Measurements from ENCODE around the gene UNC50.

UNC50 gene, protein sequence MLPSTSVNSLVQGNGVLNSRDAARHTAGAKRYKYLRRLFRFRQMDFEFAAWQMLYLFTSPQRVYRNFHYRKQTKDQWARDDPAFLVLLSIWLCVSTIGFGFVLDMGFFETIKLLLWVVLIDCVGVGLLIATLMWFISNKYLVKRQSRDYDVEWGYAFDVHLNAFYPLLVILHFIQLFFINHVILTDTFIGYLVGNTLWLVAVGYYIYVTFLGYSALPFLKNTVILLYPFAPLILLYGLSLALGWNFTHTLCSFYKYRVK

DNA sequence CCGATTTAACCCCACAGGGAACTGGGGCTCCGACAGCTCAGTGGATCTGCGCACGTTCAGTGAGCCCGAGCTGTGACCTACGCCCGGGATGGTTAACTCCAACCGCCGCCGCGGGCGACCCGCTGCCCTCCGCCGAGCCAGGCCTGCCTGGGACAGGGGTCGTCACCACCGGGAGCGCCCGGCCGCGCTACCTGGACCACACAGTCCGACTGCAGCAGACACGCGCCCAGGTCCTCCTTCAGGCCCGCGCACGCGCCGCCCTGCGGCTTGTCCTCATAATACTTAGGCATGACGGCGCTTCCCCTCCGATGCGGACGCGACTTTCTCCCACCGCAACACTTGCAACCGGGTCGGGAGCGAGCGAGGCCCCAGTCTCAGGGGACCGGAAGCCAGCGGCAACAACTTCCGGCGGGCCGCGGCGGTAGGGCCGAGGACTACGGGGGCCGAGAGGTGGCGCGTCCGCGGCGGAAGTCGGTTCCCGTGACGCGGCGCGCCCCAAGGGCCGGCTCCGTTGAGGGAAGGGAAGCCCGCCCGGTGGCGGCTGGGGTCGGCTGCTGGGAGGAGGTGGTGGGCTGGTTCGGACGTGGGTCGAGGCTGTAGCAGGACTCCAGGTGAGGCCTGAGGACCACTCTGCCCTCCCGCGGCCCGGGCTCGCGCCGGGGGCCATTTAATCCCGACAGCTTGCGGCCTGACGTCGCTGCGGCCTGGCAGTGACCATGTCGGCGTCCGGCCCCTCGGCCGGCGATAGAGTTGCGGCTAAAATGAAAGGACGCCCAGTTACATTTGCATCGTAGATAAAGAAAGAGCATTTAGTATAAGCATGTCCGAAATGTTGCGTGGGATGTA is at the start of gene UNC50, which contains the start of gene COA5:
Gene UNC50, plus strand, starts transcription at position 474 of the 846 bp plus-strand sequence. CDS start 1,171 bp downstream, outside the sequence.
Gene COA5, minus strand, starts transcription at position 397 of the 846 bp plus-strand sequence. Its CDS starts 107 bp downstream, at position 290.
- peak; percentile 94 for DNase-seq

DNA sequence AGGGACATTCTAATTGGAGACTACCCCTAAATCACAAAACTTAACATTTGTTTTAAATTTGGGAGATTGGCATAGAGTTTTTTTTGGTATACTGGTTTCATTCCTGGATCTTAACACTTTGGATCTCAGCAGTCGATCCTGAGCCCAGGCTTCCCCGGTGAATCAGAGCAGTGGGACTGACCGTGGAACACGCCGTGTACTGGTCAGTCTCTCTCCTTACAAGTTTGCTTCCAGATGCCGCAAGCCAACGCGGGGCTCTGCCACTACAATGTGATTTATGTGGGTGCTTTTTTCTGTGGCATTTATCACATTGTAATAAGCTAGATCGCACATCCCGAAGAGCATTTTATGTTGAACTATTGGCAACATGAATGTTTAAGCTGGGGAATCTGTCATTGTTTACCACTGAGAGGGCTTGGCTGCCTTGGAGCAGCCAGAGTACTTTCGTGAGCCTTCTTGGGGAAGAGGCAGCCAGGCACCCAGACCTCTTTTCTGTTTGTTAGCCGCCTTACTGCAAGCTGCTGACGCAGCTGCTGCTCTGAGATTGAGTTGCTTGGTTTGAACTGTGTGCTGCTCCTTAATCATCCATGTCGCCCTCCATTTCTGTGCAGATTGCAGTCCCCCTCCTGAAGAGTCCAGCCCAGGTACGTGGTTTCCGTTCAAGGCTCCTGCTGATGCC is 49.4 kb upstream of the UNC50 start:
- no peak for DNase-seq

DNA sequence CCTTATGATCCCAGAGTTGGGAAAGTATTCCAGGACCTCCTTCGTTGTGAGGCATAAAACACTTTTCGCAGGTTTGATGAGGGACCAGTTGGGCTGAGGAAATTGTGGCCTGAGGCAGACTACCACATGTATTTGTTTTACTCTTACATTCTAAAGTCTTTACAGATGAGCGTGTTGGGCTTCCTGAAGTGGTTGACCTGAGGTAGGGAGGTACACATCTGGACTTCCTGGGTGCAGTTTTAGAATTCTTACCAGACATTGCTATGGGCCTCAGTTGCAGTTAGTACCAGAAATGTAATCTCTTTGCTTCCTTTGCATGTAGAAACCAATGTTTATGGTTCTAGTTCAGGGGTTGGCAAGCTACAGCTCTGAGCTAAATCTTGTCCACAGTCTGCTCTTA is 48.8 kb upstream of the UNC50 start:
- DNase-seq = no peak

DNA sequence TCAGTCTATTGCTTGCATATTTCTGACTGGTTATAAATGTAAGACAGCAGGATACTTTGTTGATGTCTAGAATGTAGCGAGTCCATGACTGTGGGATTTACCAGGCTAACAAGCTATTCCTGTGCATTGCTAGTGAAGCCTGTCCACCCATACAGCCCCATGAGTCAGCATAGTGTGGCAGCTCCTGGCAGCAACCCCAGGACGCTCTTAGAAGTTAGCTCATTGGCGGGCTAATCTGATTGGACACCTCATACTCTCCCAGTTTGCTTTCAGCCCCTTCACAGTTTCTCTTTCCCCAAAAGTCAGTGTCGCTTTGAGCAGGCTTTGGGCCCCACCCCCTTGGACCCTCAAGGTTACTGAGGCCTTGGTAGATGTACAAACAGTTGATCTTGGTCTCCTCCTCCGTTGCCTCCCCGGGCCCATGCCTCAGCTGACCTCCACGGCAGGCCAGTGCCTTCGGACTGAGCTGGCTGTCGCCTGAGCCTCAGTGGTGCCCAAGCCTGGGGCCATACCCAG is 48.1 kb upstream of the UNC50 start:
- DNase-seq = no peak

DNA sequence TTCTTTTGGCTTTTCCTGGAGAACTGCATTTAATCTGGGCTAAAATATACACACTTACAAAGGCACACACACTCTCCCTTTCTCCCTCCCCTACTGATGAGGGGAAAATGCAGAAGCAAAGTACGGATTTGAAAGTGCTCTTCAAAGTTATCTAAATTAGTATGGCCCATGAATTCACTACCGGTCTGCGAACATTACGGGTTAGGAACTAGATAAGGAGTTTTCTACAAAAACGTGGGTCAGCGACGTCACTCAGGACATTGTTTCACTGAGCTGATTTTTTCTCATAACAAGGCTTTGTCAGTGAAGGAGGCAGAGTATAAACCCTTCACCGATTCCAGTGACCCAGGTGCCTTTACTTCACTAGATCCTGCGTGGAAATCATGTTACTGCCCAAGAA is 47.4 kb upstream of the UNC50 start:
- no peak for DNase-seq

DNA sequence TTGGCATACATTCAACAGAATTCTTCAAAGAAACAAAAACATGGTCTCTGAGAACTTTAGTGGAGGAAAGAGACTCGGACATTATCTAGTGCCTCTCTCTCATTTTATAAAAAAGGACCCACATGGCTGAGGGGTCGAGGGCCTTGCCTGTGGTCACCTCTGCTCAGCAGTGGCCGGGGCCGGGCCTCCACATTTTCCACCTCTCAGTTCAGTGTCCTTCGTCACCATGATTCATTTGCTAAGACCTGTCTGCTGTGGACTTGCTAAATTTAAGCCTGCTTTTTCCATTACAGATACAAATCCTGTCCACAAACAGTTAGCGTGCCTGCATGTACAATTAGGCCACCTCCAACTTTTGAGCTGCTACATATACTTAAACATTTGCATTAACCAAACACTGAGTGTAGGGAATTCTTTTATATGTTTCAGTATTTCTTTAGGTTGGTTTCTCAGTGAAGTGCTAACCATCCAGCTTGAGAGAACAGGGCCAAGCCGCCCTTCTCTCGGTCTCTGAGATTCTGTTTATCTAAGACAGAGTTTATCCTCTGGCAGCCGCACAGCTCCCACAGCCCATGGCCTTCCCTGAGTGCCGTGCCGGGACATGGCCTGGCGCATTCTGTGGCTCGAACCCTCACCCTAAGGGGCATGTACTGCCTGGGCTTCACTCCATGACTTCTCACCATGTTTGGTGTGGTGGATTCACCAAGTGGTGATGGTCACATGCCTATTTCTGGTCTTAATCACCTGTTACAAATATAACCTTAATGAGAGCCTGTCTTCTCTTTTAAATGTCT is 46.3 kb upstream of the UNC50 start:
- no peak for DNase-seq

DNA sequence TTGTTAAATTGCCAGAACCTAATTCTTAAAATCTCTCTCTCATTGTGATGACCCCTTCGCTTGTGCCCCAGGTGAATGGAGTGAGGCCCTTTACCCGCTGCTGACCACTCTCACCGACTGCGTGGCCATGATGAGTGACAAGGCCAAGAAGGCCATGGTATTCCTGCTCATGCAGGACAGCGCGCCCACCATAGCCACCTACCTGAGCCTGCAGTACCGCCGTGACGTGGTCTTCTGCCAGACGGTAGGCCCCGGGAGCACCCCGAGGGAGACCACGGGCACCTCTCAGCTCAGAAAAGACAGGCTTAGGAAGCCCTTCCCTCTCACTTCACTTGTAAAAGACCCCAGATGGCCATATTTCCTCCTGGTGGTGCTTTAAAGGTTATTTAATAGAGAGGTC is 45.0 kb upstream of the UNC50 start:
- no peak for DNase-seq

DNA sequence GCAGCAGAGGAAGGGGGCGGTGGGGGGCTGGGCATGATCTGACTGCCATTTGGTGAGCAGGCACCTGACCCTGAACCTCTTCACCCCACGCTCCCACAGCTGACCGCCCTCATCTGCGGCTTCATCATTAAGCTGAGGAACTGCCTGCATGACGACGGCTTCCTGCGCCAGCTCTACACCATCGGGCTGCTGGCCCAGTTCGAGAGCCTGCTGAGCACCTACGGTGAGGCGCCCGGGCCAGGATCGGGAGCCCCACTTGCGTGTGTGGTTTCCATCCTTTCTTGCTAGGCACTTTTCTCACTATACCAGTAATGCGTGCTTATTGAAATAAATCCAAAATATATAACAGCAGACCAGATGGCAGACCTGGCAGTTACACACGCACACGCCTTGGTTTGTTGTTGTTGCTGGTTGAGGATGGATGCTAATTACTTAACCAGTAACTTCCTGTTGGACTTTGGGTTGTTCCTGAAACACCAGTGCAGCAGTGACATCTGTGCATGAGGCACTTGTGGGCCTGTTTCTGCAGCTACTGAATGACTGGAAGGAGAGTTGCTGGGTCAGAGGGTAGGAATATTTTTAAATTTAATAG is 43.8 kb upstream of the UNC50 start:
- DNase-seq = no peak

DNA sequence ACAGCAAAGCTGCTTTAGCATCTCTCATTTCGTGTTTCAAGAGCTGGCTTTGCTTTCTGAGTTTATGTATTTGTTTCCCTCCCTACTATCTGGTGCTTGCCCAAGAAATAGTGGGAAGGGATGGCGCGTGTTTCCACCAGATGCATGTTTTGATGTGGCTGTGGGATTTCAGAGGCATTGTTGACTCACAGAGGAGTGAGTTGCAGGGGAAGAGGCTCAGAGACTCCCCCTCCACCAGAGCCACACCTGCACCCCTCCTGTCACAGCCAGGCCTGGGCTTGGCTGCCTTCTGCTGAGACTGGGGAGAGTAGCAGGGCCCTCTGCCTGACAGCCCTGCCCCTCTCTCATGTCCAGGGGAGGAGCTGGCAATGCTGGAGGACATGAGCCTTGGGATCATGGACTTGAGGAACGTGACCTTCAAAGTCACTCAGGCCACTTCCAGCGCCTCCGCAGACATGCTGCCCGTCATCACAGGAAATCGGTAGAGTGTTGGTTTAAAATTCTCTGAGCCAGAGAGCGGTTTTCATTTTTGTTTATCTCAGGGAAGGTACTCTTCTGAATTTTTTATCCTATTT is 43.0 kb upstream of the UNC50 start:
- no peak for DNase-seq

DNA sequence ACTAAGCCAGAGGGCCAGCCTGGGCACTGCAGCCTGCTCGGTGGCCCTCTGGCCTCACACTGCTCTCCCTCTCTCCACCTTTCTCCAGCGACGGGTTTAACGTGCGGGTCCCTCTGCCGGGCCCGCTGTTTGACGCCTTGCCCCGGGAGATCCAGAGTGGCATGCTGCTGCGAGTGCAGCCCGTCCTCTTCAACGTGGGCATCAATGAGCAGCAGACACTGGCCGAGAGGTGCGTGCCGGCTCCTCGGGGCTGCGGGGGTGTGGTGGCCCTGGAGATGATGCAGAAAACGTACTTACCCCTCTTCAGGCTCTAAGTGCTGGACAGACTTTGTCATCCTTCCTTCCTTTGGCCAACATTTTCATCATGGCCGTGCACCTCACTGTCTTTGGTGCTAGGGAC is 42.4 kb upstream of the UNC50 start:
- no peak for DNase-seq

DNA sequence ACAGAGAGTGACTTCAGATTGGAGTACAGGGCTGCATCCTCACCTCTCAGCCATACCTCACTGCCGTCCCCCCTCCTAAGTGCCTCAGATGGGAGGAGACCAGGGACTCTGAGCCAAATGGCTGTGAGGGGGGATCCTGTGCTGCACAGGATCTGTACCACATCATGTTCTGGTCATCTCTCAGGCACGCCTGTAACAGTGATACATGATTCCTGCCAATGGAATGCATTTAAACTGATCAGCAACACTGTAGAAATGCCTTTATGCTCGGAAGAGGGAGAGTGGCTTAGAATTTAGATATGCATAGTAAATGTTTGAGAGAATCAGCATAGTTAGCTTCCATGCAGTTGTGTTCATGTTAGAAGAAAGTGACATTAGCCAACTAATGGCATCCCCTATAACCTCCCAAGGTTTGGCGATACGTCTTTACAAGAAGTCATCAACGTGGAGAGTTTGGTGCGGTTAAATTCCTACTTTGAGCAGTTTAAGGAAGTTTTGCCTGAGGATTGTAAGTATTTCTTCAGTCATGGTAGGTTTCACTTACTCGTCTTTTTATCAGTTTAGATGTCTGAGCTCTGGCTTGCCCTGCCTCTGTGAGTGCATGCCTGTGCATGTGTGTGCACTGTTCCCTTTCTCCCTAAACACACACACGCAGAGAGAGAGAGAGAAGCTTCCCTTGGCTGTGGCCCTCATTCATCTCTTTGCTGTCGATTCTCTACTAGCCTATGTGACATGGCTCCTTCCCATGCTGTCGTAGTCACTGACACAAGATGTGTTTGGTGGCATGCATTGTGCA is 40.0 kb upstream of the UNC50 start:
- DNase-seq = no peak

DNA sequence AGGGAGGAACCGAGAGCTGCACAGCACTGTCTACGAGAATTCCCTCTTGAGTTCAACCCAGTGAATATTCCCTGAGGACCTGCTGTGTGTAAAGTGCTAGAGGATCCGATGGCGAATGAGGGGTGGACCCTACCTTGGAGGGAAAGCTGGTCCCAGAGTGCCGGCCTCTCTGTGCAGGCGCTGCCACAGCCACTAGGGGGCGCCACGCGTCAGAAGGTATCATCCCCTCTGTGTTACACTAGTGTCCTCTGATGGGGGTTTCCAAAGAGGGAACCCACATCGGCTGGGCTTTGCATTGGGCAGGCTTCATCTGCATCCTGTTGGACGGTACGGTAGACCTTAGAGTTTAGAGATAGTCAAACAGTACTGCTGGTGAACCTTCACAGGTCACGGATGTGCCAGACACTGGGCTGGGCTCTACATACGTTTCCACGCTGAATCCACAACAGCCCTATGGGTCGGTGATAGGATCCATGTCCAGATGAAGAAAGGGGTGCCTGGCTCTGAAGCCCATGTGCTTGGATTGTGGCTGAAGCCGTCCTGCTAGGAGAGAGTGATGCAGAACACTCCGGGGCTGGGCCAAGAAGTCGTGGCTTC is 39.1 kb upstream of the UNC50 start:
- peak; percentile 78 for DNase-seq

DNA sequence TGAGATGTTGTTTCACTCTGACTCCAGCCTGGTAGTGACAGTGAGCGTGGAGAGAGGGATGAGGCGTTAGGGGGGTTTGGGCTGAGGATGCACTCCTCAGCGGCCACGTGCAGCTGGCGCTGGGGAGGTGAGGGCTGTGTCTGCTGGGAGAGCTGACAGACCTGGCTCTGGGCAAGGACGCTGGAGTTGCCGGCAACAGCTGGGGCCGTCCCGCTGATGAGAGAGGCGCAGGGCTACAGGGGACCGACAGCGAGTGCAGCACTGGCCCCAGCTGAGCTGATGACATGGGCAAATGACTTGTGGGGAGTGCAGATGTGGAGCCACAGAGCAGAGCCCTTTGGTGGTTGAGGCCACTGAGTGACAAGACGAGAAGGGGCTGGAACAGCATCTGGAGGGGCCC is 38.5 kb upstream of the UNC50 start:
- DNase-seq = no peak

DNA sequence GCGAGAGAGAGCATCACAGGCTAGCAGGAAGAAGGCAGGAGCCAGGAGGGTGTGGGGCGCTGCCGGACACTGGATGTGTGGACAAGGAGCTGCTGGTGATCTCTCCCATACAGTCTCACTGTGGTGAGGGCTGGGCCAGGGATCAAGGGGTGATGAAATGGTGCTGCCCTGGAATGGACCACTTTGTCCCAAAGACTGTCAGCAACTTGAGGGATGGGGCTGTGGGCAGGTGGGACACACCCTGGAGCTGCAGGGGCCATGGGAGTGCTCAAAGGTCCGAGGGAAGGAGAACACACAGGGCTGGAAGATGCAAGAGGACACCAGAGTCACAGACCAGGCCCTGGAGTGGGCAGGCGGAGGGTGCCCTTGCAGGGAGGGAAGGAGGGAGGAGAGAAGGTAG is 38.0 kb upstream of the UNC50 start:
- no peak for DNase-seq

DNA sequence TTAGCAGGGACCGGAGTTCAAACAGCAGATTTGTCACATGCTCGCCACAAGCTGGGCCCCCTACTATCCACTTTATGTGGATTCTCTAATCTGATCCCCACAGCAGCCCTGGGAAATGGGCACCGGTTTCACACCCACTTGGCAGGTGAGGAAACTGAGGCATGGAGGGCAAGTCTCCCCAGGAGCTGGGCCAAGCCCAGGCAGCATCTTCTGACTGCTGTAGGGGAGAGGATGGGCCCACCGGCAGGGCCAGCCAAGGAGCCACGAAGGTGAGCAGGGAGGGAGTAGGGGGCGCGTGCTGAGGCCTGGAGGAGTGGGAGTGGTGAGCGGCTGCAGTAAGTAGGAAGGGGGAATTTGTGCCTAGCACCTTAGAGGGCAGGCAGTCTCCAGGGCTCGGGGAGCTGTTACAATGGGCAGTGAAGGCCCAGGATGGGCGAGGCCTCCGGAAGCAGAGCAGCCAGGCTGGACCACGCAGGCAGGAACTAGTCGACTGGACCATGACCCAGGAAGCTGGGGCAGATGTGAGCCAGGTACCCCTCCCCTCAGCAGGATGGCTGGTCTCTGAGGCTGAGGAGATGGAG is 37.2 kb upstream of the UNC50 start:
- no peak for DNase-seq

DNA sequence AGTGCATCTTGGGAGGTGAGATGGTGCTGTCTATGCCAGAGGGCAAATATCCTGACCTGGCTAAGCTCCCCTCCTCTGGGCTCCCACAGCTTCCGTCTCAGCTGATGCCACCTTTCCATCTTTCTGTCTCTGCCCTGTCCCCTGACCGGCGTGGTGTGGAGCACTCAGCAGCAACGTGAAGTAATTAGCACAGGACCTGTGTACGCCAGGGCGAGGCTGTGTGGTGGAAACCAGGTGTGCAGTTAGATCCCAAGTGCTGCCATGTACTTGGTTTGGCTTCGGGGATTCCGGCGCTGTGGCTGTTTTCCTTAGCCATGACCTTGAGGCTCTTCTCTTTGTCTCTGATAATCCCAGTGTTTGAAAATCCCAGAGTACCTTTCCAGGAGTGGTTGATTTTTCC is 36.6 kb upstream of the UNC50 start:
- DNase-seq = no peak

DNA sequence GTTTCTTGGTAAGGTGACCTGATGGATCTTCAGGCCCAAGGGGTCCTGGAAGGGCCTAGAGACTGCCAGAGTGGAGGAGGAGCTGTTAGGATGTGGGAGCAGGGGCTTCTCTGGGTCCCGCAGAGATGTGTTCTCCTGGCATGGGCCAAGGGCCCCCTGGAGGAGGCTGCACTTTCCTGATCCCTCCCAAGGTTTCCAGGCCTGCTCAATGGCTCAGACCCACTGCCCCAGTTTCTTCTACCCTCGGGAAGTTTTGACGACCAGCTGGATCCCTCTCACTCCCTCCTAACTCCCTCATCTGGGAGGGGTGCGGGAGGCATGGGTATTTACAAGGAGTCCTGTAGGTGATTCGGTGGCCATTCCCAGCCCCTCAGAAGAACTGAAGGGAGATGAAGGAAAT is 36.2 kb upstream of the UNC50 start:
- DNase-seq = no peak

DNA sequence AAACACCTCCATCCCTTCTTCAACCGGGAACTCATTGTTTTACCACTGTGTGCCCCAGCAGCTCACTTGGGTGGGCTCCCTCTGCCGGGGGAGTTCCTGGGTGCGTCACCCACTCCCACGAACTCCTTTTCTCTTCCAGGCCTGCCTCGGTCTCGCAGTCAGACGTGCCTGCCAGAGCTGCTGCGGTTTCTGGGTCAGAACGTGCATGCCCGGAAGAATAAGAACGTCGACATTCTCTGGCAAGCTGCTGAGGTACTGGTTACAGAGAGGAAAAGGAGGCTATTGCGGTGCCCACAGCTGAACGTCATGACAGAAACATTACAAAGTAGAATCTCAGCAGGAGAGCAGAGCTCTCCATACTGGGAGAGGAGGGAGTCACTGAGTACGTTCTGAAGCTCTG is 35.7 kb upstream of the UNC50 start:
- DNase-seq = no peak

DNA sequence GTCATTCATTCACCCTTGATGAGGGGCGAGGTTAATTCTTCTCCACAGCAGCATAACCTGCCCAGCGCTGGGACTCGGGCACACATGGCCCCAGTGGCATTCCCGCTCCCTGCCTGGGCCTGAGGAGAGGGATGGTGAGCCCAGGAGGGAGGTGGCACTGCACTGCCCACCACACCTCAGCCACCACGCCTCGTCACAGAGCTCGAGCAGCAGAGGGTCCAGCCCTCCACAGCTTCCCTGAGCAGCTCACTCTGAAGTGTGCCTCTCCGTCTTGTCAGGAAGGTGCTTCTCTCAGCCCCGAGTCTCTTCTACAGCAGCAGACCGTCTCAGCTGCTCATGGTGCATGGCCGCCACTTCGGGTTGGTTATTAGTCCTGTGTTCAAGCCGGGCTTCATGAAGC is 35.0 kb upstream of the UNC50 start:
- DNase-seq = no peak

DNA sequence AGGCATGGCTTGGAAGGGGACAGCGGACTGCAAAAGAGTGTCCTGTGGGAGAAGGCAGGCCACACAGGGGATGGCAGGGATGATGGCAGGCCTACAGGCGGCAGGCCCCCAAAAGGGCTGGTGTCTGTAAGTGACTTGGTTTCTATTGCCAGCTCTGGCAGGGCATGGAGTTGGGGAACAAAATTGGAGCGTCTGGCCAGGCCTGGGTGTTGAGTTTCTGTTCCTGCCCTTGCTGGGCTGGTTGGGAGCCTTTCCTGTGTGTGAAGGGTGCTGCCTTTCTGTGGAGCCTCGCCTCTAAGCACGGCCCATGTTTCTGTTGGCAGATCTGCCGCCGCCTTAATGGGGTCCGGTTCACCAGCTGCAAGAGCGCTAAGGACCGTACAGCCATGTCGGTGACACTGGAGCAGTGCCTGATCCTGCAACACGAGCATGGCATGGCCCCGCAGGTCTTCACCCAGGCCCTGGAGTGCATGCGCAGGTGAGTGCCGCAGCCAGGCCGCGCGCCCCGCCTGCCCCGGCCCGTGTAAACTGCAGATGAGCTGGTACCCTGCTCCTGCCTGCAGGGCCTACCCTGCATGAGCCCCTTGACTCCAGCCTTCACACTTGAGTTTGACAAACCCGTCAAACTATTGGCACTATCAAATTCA is 31.6 kb upstream of the UNC50 start:
- no peak for DNase-seq

All from stimulated activated CD4-positive, alpha-beta T cell treated with anti-CD3 and anti-CD28 coated beads, Interleukin-4, amount 100 ng/mL, for 24 hours (primary cell).